HG03575 (cell line): ENCODE results near the gene VWF.

Experiments used
- ATAC-seq: cut with Tn5 transposase; IDR thresholded peaks from one replicate; pipeline ENCODE4 v1.9.1; 2021; ENCODE audit not compliant: unreplicated experiment, insufficient number of reproducible peaks, low FRiP score; ENCODE audit errors: extremely low read depth

Gene VWF

GRCh38 chr12:6084261-6084968, 40.1 kb downstream of the VWF start:
- ATAC-seq, result no peak

GRCh38 chr12:6083601-6084000, 40.9 kb downstream of the VWF start:
- no peak for ATAC-seq

GRCh38 chr12:6082613-6083012, 41.9 kb downstream of the VWF start:
- no peak for ATAC-seq

- no peak for ATAC-seq
Observed at GRCh38 chr12:6080149-6081045, 44.1 kb downstream of the VWF start.

GRCh38 chr12:6078398-6079096, 45.9 kb downstream of the VWF start:
- ATAC-seq, result no peak

GRCh38 chr12:6077692-6078083, 46.8 kb downstream of the VWF start:
- no peak for ATAC-seq

- ATAC-seq, result no peak
Observed at GRCh38 chr12:6076776-6077691, 47.4 kb downstream of the VWF start.

GRCh38 chr12:6076346-6076745, 48.1 kb downstream of the VWF start:
- no peak for ATAC-seq

GRCh38 chr12:6074979-6075585, 49.4 kb downstream of the VWF start:
- no peak for ATAC-seq

- no peak for ATAC-seq
Observed at GRCh38 chr12:6074427-6074826, 50.0 kb downstream of the VWF start.

GRCh38 chr12:6073426-6073825, 51.0 kb downstream of the VWF start:
- ATAC-seq, result no peak

- ATAC-seq, result no peak
Observed at GRCh38 chr12:6072302-6072752, 52.1 kb downstream of the VWF start.

- no peak for ATAC-seq
Observed at GRCh38 chr12:6071589-6071988, 52.9 kb downstream of the VWF start.

- no peak for ATAC-seq
Observed at GRCh38 chr12:6070472-6071257, 53.8 kb downstream of the VWF start.

- no peak for ATAC-seq
Observed at GRCh38 chr12:6069437-6070093, 54.9 kb downstream of the VWF start.

GRCh38 chr12:6068227-6068626, 56.2 kb downstream of the VWF start:
- no peak for ATAC-seq
